Measurements from ENCODE around the gene ZNF710. TPM values are rescaled to one million over a fixed set of nuclear protein-coding genes. Genes with fewer than 3 reads are reported as not detected.
A peak's percentile ranks its signal among the peaks of the same experiment; 100 is the strongest.

ZNF710 gene
- total RNA-seq, 1 donor from 2014 or later = 26.9 TPM

DNA sequence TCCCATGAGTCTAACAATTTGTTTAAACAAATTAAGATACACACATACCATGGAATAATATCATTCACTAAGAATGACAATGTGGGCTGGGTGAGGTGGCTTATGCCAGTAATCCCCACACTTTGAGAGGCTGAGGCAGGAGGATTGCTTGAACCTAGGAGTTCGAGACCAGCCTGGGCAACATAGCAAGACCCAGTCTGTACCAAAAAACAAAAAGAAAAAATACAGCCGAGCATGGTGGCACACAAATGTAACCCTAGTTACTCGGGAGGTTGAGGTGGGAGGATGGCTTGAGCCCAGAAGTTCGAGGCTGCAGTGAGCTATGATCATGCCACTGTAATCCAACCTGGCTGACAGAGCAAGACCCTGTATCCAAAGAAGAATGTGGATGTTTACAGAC is 4.0 kb upstream of the ZNF710 start:
- no peaks in the 10 kb centered on the region for H3K79me2 ChIP-seq (ENCODE audit: insufficient read depth, low read length)
- no peak overlapping the region for H3K4me2 ChIP-seq (ENCODE audit: low read length)
- no peaks in the 10 kb centered on the region for H4K20me1 ChIP-seq (ENCODE audit: insufficient read depth, low read length)
- no peak overlapping the region for H2AFZ ChIP-seq (ENCODE audit: low read depth, low read length)
- H3K9ac ChIP-seq (ENCODE audit: low read length) = no peak overlapping the region
- H3K27me3 ChIP-seq (ENCODE audit: insufficient read depth, low read length) = peaks cover 2% of the 10 kb centered on the region
- no peaks in the 10 kb centered on the region for H3K9me3 ChIP-seq (ENCODE audit: insufficient read depth, low read depth, low read length)
- no peak overlapping the region for H3K27ac Mint-ChIP-seq (ENCODE audit: unreplicated experiment)
- H3K27ac ChIP-seq (ENCODE audit: low read depth, low read length) = no peak overlapping the region
- peaks cover 16% of the 10 kb centered on the region for H3K4me1 ChIP-seq (ENCODE audit: insufficient read depth, low read length)
- no peaks in the 10 kb centered on the region for H3K36me3 ChIP-seq (ENCODE audit: insufficient read depth, low read length)
- H3K4me1 Mint-ChIP-seq (ENCODE audit: low read depth, unreplicated experiment) = peaks cover 5% of the 10 kb centered on the region
- no peak for FAIRE-seq
- H3K9me3 Mint-ChIP-seq (ENCODE audit: unreplicated experiment) = no peaks in the 10 kb centered on the region
- TF ChIP-seq EZH2 (IDR thresholded peaks at IDR 0.05; ENCODE audit: insufficient read depth, low read length) (no peak), CTCF (IDR thresholded peaks at IDR 0.05; ENCODE audit: insufficient read depth, low read depth, low read length) (no peak)
- DNase-seq (ENCODE audit: low read depth) = no peak
- no peak overlapping the region for H3K4me3 Mint-ChIP-seq (ENCODE audit: unreplicated experiment)
- peaks cover 8% of the 10 kb centered on the region for H3K27me3 Mint-ChIP-seq (ENCODE audit: low read depth, unreplicated experiment)
- H3K36me3 Mint-ChIP-seq (ENCODE audit: low read depth, unreplicated experiment) = no peaks in the 10 kb centered on the region
- no peak overlapping the region for H3K4me3 ChIP-seq (ENCODE audit: insufficient read depth, low read depth, low read length)

DNA sequence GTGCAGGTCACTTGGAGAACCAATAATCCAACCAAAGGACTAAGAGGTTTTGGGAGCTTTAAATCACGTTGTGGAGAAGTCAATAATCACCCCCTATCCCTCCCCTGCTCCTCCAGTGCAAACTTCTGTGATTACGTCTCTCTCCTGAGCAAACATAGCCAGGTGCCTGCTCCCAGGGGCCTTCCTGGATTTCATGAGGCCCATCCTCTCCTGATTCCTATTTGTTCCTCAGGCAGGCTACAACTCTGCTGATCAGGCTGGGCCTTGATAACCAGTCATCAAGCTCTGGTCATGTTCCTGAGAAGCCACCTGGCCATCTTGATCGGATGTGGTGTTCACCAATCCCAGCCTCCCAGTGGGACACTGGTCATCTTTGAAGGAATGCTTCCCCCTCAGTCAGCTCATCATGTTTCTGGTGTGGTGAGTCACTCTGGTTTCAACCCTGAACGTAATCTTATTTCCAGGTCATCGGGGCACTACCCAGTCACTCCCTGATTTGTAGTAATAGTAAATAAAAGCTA is 2.9 kb upstream of the ZNF710 start:
- Histone ChIP-seq H3K36me3 (ENCODE audit: insufficient read depth, low read length) (no peaks in the 10 kb centered on the region), H3K27ac (ENCODE audit: low read depth, low read length) (no peak overlapping the region), H3K79me2 (ENCODE audit: insufficient read depth, low read length) (peaks cover 10% of the 10 kb centered on the region), H3K4me1 (ENCODE audit: insufficient read depth, low read length) (peaks cover 17% of the 10 kb centered on the region), H4K20me1 (ENCODE audit: insufficient read depth, low read length) (no peaks in the 10 kb centered on the region), H3K4me3 (ENCODE audit: insufficient read depth, low read depth, low read length) (no peak overlapping the region), H3K4me2 (ENCODE audit: low read length) (no peak overlapping the region), H3K9ac (ENCODE audit: low read length) (no peak overlapping the region), H3K27me3 (ENCODE audit: insufficient read depth, low read length) (peaks cover 2% of the 10 kb centered on the region), H3K9me3 (ENCODE audit: insufficient read depth, low read depth, low read length) (no peaks in the 10 kb centered on the region), H2AFZ (ENCODE audit: low read depth, low read length) (no peak overlapping the region)
- peak; percentile 51 for DNase-seq (ENCODE audit: low read depth)
- H3K27me3 Mint-ChIP-seq (ENCODE audit: low read depth, unreplicated experiment) = peaks cover 8% of the 10 kb centered on the region
- no peak overlapping the region for H3K27ac Mint-ChIP-seq (ENCODE audit: unreplicated experiment)
- no peaks in the 10 kb centered on the region for H3K36me3 Mint-ChIP-seq (ENCODE audit: low read depth, unreplicated experiment)
- H3K4me3 Mint-ChIP-seq (ENCODE audit: unreplicated experiment) = no peak overlapping the region
- peaks cover 11% of the 10 kb centered on the region for H3K4me1 Mint-ChIP-seq (ENCODE audit: low read depth, unreplicated experiment)
- TF ChIP-seq CTCF (IDR thresholded peaks at IDR 0.05; ENCODE audit: insufficient read depth, low read depth, low read length) = no peak
- TF ChIP-seq EZH2 (IDR thresholded peaks at IDR 0.05; ENCODE audit: insufficient read depth, low read length) = no peak
- no peak for FAIRE-seq
- H3K9me3 Mint-ChIP-seq (ENCODE audit: unreplicated experiment) = no peaks in the 10 kb centered on the region

DNA sequence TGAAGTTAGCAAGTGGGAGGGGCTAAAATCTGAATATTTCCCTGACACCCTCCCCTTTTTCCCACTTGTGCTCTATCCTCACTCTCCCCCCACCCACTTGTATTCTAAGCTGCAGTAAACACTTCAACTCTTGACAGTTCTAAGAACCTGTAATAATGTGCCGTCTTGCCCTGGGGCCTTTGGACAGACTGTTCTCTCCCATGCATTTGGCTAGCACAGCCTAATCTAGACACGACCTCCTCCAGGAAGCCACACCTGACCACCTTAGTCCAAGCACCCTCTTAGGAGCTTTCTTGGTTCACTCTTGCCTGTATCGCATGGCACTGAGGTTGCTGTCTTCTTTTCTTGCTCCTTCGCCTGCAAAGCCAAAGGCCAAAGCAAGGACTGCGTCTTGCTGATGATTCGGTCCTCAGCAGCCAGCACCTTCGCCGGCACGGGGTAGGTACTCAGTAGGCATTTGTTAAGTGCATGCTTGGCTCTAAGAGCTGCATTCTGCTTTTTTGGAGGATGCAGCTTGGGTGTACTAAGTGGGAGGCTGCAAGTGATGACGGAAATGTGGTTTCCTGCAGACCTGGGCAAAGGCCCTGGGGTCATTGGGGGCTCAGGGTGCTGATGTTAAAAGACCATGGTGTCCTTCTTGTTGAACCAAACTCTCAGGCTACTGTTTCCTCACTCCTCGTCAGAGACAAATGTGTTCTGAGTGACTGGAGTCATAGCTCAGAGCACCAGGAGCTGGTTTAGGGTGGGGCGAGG is 2.0 kb upstream of the ZNF710 start:
- Mint-ChIP-seq H3K27ac (ENCODE audit: unreplicated experiment) (no peak overlapping the region), H3K4me1 (ENCODE audit: low read depth, unreplicated experiment) (peaks cover 20% of the 10 kb centered on the region), H3K27me3 (ENCODE audit: low read depth, unreplicated experiment) (peaks cover 8% of the 10 kb centered on the region), H3K36me3 (ENCODE audit: low read depth, unreplicated experiment) (no peaks in the 10 kb centered on the region), H3K4me3 (ENCODE audit: unreplicated experiment) (peak overlapping the region; percentile 6), H3K9me3 (ENCODE audit: unreplicated experiment) (no peaks in the 10 kb centered on the region)
- no peaks in the 10 kb centered on the region for H3K9me3 ChIP-seq (ENCODE audit: insufficient read depth, low read depth, low read length)
- no peaks in the 10 kb centered on the region for H3K36me3 ChIP-seq (ENCODE audit: insufficient read depth, low read length)
- H3K4me3 ChIP-seq (ENCODE audit: insufficient read depth, low read depth, low read length) = no peak overlapping the region
- H3K9ac ChIP-seq (ENCODE audit: low read length) = no peak overlapping the region
- FAIRE-seq (no peak), DNase-seq (ENCODE audit: low read depth) (no peak)
- H3K27ac ChIP-seq (ENCODE audit: low read depth, low read length) = no peak overlapping the region
- H4K20me1 ChIP-seq (ENCODE audit: insufficient read depth, low read length) = peaks cover 5% of the 10 kb centered on the region
- peaks cover 2% of the 10 kb centered on the region for H3K27me3 ChIP-seq (ENCODE audit: insufficient read depth, low read length)
- peak overlapping the region; percentile 62 for H2AFZ ChIP-seq (ENCODE audit: low read depth, low read length)
- H3K4me2 ChIP-seq (ENCODE audit: low read length) = peak overlapping the region; percentile 100
- H3K79me2 ChIP-seq (ENCODE audit: insufficient read depth, low read length) = peaks cover 19% of the 10 kb centered on the region
- TF ChIP-seq CTCF (IDR thresholded peaks at IDR 0.05; ENCODE audit: insufficient read depth, low read depth, low read length) = no peak
- peaks cover 26% of the 10 kb centered on the region for H3K4me1 ChIP-seq (ENCODE audit: insufficient read depth, low read length)
